Type B pancreatic cell (in vitro differentiated cells): ENCODE data around the gene MAML2. TPM values are rescaled to one million over a fixed set of nuclear protein-coding genes. Genes with fewer than 3 reads are reported as not detected.

Source experiments
- DNase-seq: peaks from one replicate; pipeline ENCODE4 v3.0.0; 2021; ENCODE audit warnings: mixed read lengths; ENCODE audit not compliant: unreplicated experiment; ENCODE audit errors: extremely low spot score
- H3K27ac Mint-ChIP-seq: 2 replicates; pipeline ENCODE4 v1.8.0; 2021; ENCODE audit warnings: mild to moderate bottlenecking, mixed read lengths
- H3K27me3 Mint-ChIP-seq: 2 replicates; pipeline ENCODE4 v1.8.0; 2021; ENCODE audit warnings: mixed read lengths
- H3K36me3 Mint-ChIP-seq: 2 replicates; pipeline ENCODE4 v1.8.0; 2021; ENCODE audit warnings: mixed read lengths
- H3K4me1 Mint-ChIP-seq: one replicate; pipeline ENCODE4 v1.8.0; 2021; ENCODE audit warnings: mixed read lengths; ENCODE audit not compliant: unreplicated experiment
- H3K4me3 Mint-ChIP-seq: 2 replicates; pipeline ENCODE4 v1.8.0; 2021; ENCODE audit warnings: mild to moderate bottlenecking, mixed read lengths
- H3K9me3 Mint-ChIP-seq: 2 replicates; pipeline ENCODE4 v1.8.0; 2021; ENCODE audit warnings: mixed read lengths
- CTCF ChIP-seq: fragments of 200-600 bp; sonication (generic); conservative IDR thresholded peaks from 2 replicates; pipeline ENCODE4 v1.5.0; 2021; ENCODE audit warnings: antibody characterized with exemption, mild to moderate bottlenecking
- total RNA-seq: library from RNA; stranded (reverse); gene quantifications from 2 replicates; pipeline ENCODE4 v1.2.1, GENCODE V29; 2021; ENCODE audit warnings: low replicate concordance

MAML2 gene
- total RNA-seq, 1 donor from 2014 or later = 20.8 TPM

- H3K27ac Mint-ChIP-seq = no peak overlapping the region
- no peak overlapping the region for H3K4me3 Mint-ChIP-seq
- TF ChIP-seq CTCF = no peak
- H3K4me1 Mint-ChIP-seq = peaks cover 32% of the 10 kb centered on the region
- no peaks in the 10 kb centered on the region for H3K36me3 Mint-ChIP-seq
- DNase-seq = no peak
- H3K27me3 Mint-ChIP-seq = no peaks in the 10 kb centered on the region
- H3K9me3 Mint-ChIP-seq = no peaks in the 10 kb centered on the region
Observed at GRCh38 chr11:96015906-96016565, 327.0 kb downstream of the MAML2 start.

GRCh38 chr11:96014217-96014616 lies 328.8 kb downstream of the MAML2 start:
- H3K36me3 Mint-ChIP-seq = no peaks in the 10 kb centered on the region
- H3K4me1 Mint-ChIP-seq = peaks cover 37% of the 10 kb centered on the region
- H3K27me3 Mint-ChIP-seq = no peaks in the 10 kb centered on the region
- no peak for DNase-seq
- no peaks in the 10 kb centered on the region for H3K9me3 Mint-ChIP-seq
- H3K27ac Mint-ChIP-seq = no peak overlapping the region
- TF ChIP-seq CTCF = no peak
- no peak overlapping the region for H3K4me3 Mint-ChIP-seq

GRCh38 chr11:96013461-96014213 lies 329.4 kb downstream of the MAML2 start:
- DNase-seq = no peak
- TF ChIP-seq CTCF = no peak
- H3K4me1 Mint-ChIP-seq = peaks cover 39% of the 10 kb centered on the region
- no peaks in the 10 kb centered on the region for H3K9me3 Mint-ChIP-seq
- H3K4me3 Mint-ChIP-seq = no peak overlapping the region
- no peak overlapping the region for H3K27ac Mint-ChIP-seq
- H3K36me3 Mint-ChIP-seq = no peaks in the 10 kb centered on the region
- no peaks in the 10 kb centered on the region for H3K27me3 Mint-ChIP-seq

- DNase-seq = no peak
- no peaks in the 10 kb centered on the region for H3K9me3 Mint-ChIP-seq
- peaks cover 46% of the 10 kb centered on the region for H3K4me1 Mint-ChIP-seq
- peak overlapping the region; percentile 52 for H3K4me3 Mint-ChIP-seq
- no peaks in the 10 kb centered on the region for H3K27me3 Mint-ChIP-seq
- no peaks in the 10 kb centered on the region for H3K36me3 Mint-ChIP-seq
- peak overlapping the region; percentile 82 for H3K27ac Mint-ChIP-seq
- peak; percentile 72 for TF ChIP-seq CTCF
Observed at GRCh38 chr11:96012086-96012824, 330.7 kb downstream of the MAML2 start.

GRCh38 chr11:96010683-96011082 lies 332.3 kb downstream of the MAML2 start:
- peaks cover 42% of the 10 kb centered on the region for H3K4me1 Mint-ChIP-seq
- H3K27me3 Mint-ChIP-seq = no peaks in the 10 kb centered on the region
- DNase-seq = no peak
- no peaks in the 10 kb centered on the region for H3K9me3 Mint-ChIP-seq
- no peak for TF ChIP-seq CTCF
- no peaks in the 10 kb centered on the region for H3K36me3 Mint-ChIP-seq
- no peak overlapping the region for H3K4me3 Mint-ChIP-seq
- no peak overlapping the region for H3K27ac Mint-ChIP-seq
